K562 (cell line): ENCODE data around the gene PTPN18. TPM values are rescaled to one million over a fixed set of nuclear protein-coding genes. Genes with fewer than 3 reads are reported as not detected.

Experiments
- ETV1 ChIP-seq: fragments of 450-650 bp; conservative IDR thresholded peaks from 2 replicates; pipeline ENCODE4 v1.6.1; 2016; ENCODE audit warnings: missing genetic modification characterization, control low read depth, low read depth, missing compliant biosample characterization
- MEF2A ChIP-seq: IDR thresholded peaks from 2 replicates; pipeline ENCODE4 v1.6.1; 2011; ENCODE audit warnings: low read depth, mild to moderate bottlenecking, low read length, moderate library complexity; ENCODE audit not compliant: control insufficient read depth
- POLR2G ChIP-seq: fragments of 200-400 bp; formaldehyde crosslinking; IDR thresholded peaks from 2 replicates; pipeline ENCODE4 v1.6.1; 2017; ENCODE audit warnings: low read depth, mild to moderate bottlenecking, antibody characterized with exemption, low read length, moderate library complexity
- PTRF ChIP-seq: fragments of 450-650 bp; IDR thresholded peaks from 2 replicates; pipeline ENCODE4 v1.6.1; 2016; ENCODE audit warnings: mild to moderate bottlenecking, missing genetic modification characterization, missing compliant biosample characterization
- SMARCE1 ChIP-seq: fragments of 450-650 bp; IDR thresholded peaks from 2 replicates; pipeline ENCODE4 v1.7.1; 2016; ENCODE audit warnings: mild to moderate bottlenecking
- SPI1 ChIP-seq: IDR thresholded peaks from 2 replicates; pipeline ENCODE4 v1.6.1; 2011; ENCODE audit warnings: low read depth, low read length, control low read depth, borderline replicate concordance
- YY1 ChIP-seq, 3 experiments: IDR thresholded peaks; 2 replicates each; pipeline ENCODE4 v1.6.1; 2011; ENCODE audit warnings: low read length in 2 of 3, mild to moderate bottlenecking in 2 of 3, moderate library complexity in 2 of 3, borderline replicate concordance in 1 of 3, control low read depth in 1 of 3, low read depth in 1 of 3; ENCODE audit not compliant: insufficient read depth in 3 of 3, insufficient replicate concordance in 2 of 3, control insufficient read depth in 1 of 3, insufficient read length in 1 of 3; ENCODE audit errors: extremely low read depth in 1 of 3
- ZKSCAN8 ChIP-seq: fragments of 200-800 bp; sonication (Bioruptor generic); IDR thresholded peaks from 2 replicates; pipeline ENCODE4 v1.6.1; 2016; ENCODE audit warnings: missing genetic modification characterization, missing compliant biosample characterization
- ZNF140 ChIP-seq: fragments of 250-450 bp; sonication (Bioruptor Pico); IDR thresholded peaks from 2 replicates; pipeline ENCODE4 v1.8.0; 2021; ENCODE audit warnings: moderate library complexity, mild to moderate bottlenecking, inconsistent platforms
- ZNF766 ChIP-seq: fragments of 200-800 bp; sonication (Bioruptor generic); conservative IDR thresholded peaks from 2 replicates; pipeline ENCODE4 v1.6.1; 2016; ENCODE audit warnings: missing genetic modification characterization, missing compliant biosample characterization
- polyA plus RNA-seq, 8 experiments: library from polyadenylated mRNA; depleted of rRNA in 4 of 8; stranded (reverse) in 5 of 8; unstranded in 3 of 8; fragments of >200 nt; fragmentation: Nextera tagmentation in 2 of 8; fragmentation: Illumina TruSeq in 1 of 8; extraction: Ambion mirVana in 2 of 8; extraction: Trizol in 1 of 8; gene quantifications; 2 replicates each; pipeline versions ENCODE4 v1.2.1 to v1.2.3, GENCODE V29; 2011 to 2014; ENCODE audit warnings: inconsistent platforms in 1 of 8, missing spikeins in 1 of 8
- total RNA-seq, 7 experiments: library from RNA; depleted of rRNA in 6 of 7; stranded (reverse); fragments of >200 nt in 6 of 7; fragmentation: Illumina TruSeq in 2 of 7; extraction: Trizol in 2 of 7; gene quantifications; 2 replicates each; pipeline versions ENCODE4 v1.2.1 to v1.2.3, GENCODE V29; 2011 to 2021; ENCODE audit warnings: low replicate concordance in 1 of 7
- TF ChIP-seq, protein P1 (sequence below): fragments of 250-450 bp; sonication (Bioruptor Pico); IDR thresholded peaks from 2 replicates; pipeline ENCODE4 v1.8.0; 2021; ENCODE audit warnings: moderate library complexity, mild to moderate bottlenecking, inconsistent platforms
- TF ChIP-seq, protein P2 (sequence below): fragments of 200-800 bp; sonication (Bioruptor generic); IDR thresholded peaks from 2 replicates; pipeline ENCODE4 v1.6.1; 2016; ENCODE audit warnings: missing genetic modification characterization, missing compliant biosample characterization
- TF ChIP-seq, protein P3 (sequence below), 2 experiments: IDR thresholded peaks in 1 of 2; conservative IDR thresholded peaks in 1 of 2; 2 replicates each; pipeline ENCODE4 v1.6.1; 2016; ENCODE audit warnings: low read depth in 2 of 2, mild to moderate bottlenecking in 1 of 2, missing compliant biosample characterization in 1 of 2, missing genetic modification characterization in 1 of 2, moderate library complexity in 1 of 2
- TF ChIP-seq, protein P4 (sequence below): sonication (generic); formaldehyde crosslinking; IDR thresholded peaks from 2 replicates; pipeline ENCODE4 v1.8.1; 2023; ENCODE audit warnings: mild to moderate bottlenecking, missing genetic modification reagents, moderate library complexity

The PTPN18 gene
- total and polyA plus RNA-seq, 9 of the 15 experiments (the other 6 are each of a cell fraction or from before 2014, with no cell fraction given): 11.6 to 90.7 (median 49.6) TPM

DNA sequence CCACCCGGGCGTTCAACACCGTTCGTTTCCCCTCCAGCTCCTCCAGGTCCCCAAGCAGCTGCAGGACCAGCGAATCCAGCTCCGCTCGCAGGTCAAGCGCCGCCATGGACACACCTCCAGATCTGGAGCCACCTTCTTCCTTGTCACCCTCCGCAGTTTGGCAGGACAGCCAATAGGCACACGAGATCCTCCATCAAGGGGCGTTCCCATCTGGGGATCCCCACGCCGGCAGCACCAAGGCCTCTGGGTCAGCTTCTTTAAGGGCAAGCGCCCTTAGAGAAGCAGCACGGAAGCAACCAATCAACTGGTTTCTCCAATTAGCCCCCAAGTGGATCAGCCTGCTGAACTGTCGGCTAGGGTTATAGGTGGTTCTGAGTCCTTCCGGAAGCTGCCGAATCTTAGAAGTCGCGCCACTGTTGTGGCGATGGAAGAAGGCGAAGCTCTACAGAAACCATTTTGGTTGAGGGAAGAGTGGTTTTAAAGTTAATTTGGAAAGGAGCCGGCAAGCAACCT, 13.8 kb upstream of the PTPN18 start (continued):
- TF ChIP-seq YY1 (IDR thresholded peaks at IDR 0.05; ENCODE audit: borderline replicate concordance in 1 of 3, control insufficient read depth in 1 of 3, extremely low read depth in 1 of 3, insufficient read depth in 3 of 3, insufficient read length in 1 of 3, insufficient replicate concordance in 2 of 3, low read depth in 1 of 3, low read length in 2 of 3) (peak in 2 of 3 experiments; percentile 66 to 79), SMARCE1 (no peak), ZNF766 (no peak), ETV1 (peak; percentile 65), PTRF (tag) (no peak; the same call in 1 of the 2 replicates), MEF2A (no peak), POLR2G (peak; percentile 83), ZNF140 (CRISPR knock-in tag) (no peak), ZKSCAN8 (CRISPR knock-in tag) (no peak), SPI1 (no peak)
- TF ChIP-seq, protein P1, sequence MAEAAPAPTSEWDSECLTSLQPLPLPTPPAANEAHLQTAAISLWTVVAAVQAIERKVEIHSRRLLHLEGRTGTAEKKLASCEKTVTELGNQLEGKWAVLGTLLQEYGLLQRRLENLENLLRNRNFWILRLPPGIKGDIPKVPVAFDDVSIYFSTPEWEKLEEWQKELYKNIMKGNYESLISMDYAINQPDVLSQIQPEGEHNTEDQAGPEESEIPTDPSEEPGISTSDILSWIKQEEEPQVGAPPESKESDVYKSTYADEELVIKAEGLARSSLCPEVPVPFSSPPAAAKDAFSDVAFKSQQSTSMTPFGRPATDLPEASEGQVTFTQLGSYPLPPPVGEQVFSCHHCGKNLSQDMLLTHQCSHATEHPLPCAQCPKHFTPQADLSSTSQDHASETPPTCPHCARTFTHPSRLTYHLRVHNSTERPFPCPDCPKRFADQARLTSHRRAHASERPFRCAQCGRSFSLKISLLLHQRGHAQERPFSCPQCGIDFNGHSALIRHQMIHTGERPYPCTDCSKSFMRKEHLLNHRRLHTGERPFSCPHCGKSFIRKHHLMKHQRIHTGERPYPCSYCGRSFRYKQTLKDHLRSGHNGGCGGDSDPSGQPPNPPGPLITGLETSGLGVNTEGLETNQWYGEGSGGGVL (CRISPR knock-in tag): no peak
- TF ChIP-seq, protein P2, sequence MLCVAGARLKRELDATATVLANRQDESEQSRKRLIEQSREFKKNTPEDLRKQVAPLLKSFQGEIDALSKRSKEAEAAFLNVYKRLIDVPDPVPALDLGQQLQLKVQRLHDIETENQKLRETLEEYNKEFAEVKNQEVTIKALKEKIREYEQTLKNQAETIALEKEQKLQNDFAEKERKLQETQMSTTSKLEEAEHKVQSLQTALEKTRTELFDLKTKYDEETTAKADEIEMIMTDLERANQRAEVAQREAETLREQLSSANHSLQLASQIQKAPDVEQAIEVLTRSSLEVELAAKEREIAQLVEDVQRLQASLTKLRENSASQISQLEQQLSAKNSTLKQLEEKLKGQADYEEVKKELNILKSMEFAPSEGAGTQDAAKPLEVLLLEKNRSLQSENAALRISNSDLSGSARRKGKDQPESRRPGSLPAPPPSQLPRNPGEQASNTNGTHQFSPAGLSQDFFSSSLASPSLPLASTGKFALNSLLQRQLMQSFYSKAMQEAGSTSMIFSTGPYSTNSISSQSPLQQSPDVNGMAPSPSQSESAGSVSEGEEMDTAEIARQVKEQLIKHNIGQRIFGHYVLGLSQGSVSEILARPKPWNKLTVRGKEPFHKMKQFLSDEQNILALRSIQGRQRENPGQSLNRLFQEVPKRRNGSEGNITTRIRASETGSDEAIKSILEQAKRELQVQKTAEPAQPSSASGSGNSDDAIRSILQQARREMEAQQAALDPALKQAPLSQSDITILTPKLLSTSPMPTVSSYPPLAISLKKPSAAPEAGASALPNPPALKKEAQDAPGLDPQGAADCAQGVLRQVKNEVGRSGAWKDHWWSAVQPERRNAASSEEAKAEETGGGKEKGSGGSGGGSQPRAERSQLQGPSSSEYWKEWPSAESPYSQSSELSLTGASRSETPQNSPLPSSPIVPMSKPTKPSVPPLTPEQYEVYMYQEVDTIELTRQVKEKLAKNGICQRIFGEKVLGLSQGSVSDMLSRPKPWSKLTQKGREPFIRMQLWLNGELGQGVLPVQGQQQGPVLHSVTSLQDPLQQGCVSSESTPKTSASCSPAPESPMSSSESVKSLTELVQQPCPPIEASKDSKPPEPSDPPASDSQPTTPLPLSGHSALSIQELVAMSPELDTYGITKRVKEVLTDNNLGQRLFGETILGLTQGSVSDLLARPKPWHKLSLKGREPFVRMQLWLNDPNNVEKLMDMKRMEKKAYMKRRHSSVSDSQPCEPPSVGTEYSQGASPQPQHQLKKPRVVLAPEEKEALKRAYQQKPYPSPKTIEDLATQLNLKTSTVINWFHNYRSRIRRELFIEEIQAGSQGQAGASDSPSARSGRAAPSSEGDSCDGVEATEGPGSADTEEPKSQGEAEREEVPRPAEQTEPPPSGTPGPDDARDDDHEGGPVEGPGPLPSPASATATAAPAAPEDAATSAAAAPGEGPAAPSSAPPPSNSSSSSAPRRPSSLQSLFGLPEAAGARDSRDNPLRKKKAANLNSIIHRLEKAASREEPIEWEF (CRISPR knock-in tag): no peak
- TF ChIP-seq, protein P3, sequence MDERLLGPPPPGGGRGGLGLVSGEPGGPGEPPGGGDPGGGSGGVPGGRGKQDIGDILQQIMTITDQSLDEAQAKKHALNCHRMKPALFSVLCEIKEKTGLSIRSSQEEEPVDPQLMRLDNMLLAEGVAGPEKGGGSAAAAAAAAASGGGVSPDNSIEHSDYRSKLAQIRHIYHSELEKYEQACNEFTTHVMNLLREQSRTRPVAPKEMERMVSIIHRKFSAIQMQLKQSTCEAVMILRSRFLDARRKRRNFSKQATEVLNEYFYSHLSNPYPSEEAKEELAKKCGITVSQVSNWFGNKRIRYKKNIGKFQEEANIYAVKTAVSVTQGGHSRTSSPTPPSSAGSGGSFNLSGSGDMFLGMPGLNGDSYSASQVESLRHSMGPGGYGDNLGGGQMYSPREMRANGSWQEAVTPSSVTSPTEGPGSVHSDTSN (CRISPR knock-in tag; IDR thresholded peaks at IDR 0.05; ENCODE audit: low read depth): no peak
- TF ChIP-seq, protein P3 (tag; conservative IDR thresholded peaks at IDR 0.05; ENCODE audit: low read depth): no peak
- TF ChIP-seq, protein P4, sequence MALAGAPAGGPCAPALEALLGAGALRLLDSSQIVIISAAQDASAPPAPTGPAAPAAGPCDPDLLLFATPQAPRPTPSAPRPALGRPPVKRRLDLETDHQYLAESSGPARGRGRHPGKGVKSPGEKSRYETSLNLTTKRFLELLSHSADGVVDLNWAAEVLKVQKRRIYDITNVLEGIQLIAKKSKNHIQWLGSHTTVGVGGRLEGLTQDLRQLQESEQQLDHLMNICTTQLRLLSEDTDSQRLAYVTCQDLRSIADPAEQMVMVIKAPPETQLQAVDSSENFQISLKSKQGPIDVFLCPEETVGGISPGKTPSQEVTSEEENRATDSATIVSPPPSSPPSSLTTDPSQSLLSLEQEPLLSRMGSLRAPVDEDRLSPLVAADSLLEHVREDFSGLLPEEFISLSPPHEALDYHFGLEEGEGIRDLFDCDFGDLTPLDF (CRISPR knock-in tag): no peak
